PC-3 (cell line): ENCODE measurements around the gene REC8.

Experiments
- CTCF ChIP-seq: fragments of 300-600 bp; sonication (generic); conservative IDR thresholded peaks from 2 replicates; pipeline ENCODE4 v1.5.1; 2017; ENCODE audit warnings: antibody characterized with exemption, low read depth, mild to moderate bottlenecking, low read length
- EZH2 ChIP-seq: fragments of 300-600 bp; sonication (generic); IDR thresholded peaks from one replicate; pipeline ENCODE4 v1.6.1; 2017; ENCODE audit warnings: antibody characterized with exemption, mild to moderate bottlenecking, low read length; ENCODE audit not compliant: unreplicated experiment

GRCh38 chr14:24194186-24194872 is 22.4 kb downstream of the REC8 start:
- TF ChIP-seq CTCF (no peak), EZH2 (no peak)
